ENCODE measurements around the gene FOXP1. TPM values are rescaled to one million over a fixed set of nuclear protein-coding genes. Genes with fewer than 3 reads are reported as not detected.

FOXP1 gene
- total and polyA plus RNA-seq, 8 donors, result 13.4 to 74.1 (median 44.1) TPM

- intact Hi-C loops (cut with DNase I), result no loop called here
These were observed 379.6 kb downstream of the FOXP1 start for GRCh38 chr3:71203727-71204488.

GRCh38 chr3:71202848-71203533, 380.5 kb downstream of the FOXP1 start:
- FAIRE-seq (no peak), ATAC-seq (no peak), DNase-seq (no peak)
- H3K9me3 ChIP-seq, result no peaks in the 10 kb centered on the region
- H3K27ac ChIP-seq, result no peak overlapping the region
- intact Hi-C loops (cut with DNase I), result no loop called here
- H3K36me3 ChIP-seq, result no peaks in the 10 kb centered on the region
- WGBS, 2 donors, result 71 to 79% methylated on average over 5 of the region's 5 CpGs
- no peak overlapping the region for H3K4me3 ChIP-seq
- no peak for TF ChIP-seq CTCF (IDR thresholded peaks at IDR 0.05)
- peaks cover 13 to 37% (median 37%) of the 10 kb centered on the region in 3 donors for H3K4me1 ChIP-seq
- H3K27me3 ChIP-seq, result no peaks in the 10 kb centered on the region

More at GRCh38 chr3:71203727-71204488, 379.6 kb downstream of the FOXP1 start:
- peaks cover 15 to 45% (median 42%) of the 10 kb centered on the region in 3 donors for H3K4me1 ChIP-seq
- H3K9me3 ChIP-seq, result no peaks in the 10 kb centered on the region
- ATAC-seq (no peak), DNase-seq (no peak), FAIRE-seq (no peak)
- no peaks in the 10 kb centered on the region for H3K27me3 ChIP-seq
- H3K36me3 ChIP-seq, result no peaks in the 10 kb centered on the region
- H3K4me3 ChIP-seq, result no peak overlapping the region
- H3K27ac ChIP-seq, result no peak overlapping the region
- WGBS, 2 donors, result 88 to 92% methylated on average over 4 of the region's 4 CpGs
- TF ChIP-seq CTCF (IDR thresholded peaks at IDR 0.05), result no peak

- no peak for TF ChIP-seq CTCF (IDR thresholded peaks at IDR 0.05)
- no peaks in the 10 kb centered on the region for H3K27me3 ChIP-seq
- H3K4me3 ChIP-seq, result no peak overlapping the region
- H3K36me3 ChIP-seq, result no peaks in the 10 kb centered on the region
- WGBS, 2 donors, result 33 to 35% methylated on average over 1 of the region's 1 CpG
- ATAC-seq, result peak; percentile 32 to 76 (median 56)
- intact Hi-C loops (cut with DNase I), result no loop called here
- H3K9me3 ChIP-seq, result no peaks in the 10 kb centered on the region
- H3K4me1 ChIP-seq, result peaks cover 13 to 27% (median 26%) of the 10 kb centered on the region in 3 donors
- no peak for FAIRE-seq
- no peak overlapping the region for H3K27ac ChIP-seq
- peak in 4 of 6 donors; percentile 30 to 52 (median 48) for DNase-seq
These were observed 381.6 kb downstream of the FOXP1 start for GRCh38 chr3:71201939-71202338.

GRCh38 chr3:71197841-71198565, 385.5 kb downstream of the FOXP1 start:
- Histone ChIP-seq H3K4me3 (no peak overlapping the region), H3K36me3 (no peaks in the 10 kb centered on the region), H3K4me1 (peaks cover 8 to 10% (median 9%) of the 10 kb centered on the region in 3 donors), H3K27ac (no peak overlapping the region), H3K9me3 (no peaks in the 10 kb centered on the region), H3K27me3 (no peaks in the 10 kb centered on the region)
- DNase-seq (no peak), ATAC-seq (no peak), FAIRE-seq (no peak)
- WGBS, 2 donors, result 98% methylated on average over 21 of the region's 21 CpGs
- intact Hi-C loops (cut with DNase I), result no loop called here
- no peak for TF ChIP-seq CTCF (IDR thresholded peaks at IDR 0.05)
